Activated CD8-positive, alpha-beta memory T cell treated with anti-CD3 and anti-CD28 coated beads, Interleukin-2, amount 50 U/mL, for 1 hour (primary cell): Measurements from ENCODE around the gene CUBN.
A peak's percentile ranks its signal among the peaks of the same experiment; 100 is the strongest.

ENCODE experiments used
- DNase-seq: peaks from one replicate; pipeline ENCODE4 v3.0.0-alpha.2; 2020; ENCODE audit errors: extremely low read depth

Gene CUBN

GRCh38 chr10:16822726-16823360 is 306.8 kb downstream of the CUBN start:
- DNase-seq = no peak

GRCh38 chr10:16822027-16822426 is 307.6 kb downstream of the CUBN start:
- DNase-seq = no peak

GRCh38 chr10:16820421-16820820 is 309.2 kb downstream of the CUBN start:
- no peak for DNase-seq

- DNase-seq = no peak
These were observed 309.6 kb downstream of the CUBN start for GRCh38 chr10:16820018-16820417.

GRCh38 chr10:16819436-16819835 is 310.2 kb downstream of the CUBN start:
- DNase-seq = no peak

GRCh38 chr10:16819026-16819425 is 310.6 kb downstream of the CUBN start:
- DNase-seq = no peak

DNA sequence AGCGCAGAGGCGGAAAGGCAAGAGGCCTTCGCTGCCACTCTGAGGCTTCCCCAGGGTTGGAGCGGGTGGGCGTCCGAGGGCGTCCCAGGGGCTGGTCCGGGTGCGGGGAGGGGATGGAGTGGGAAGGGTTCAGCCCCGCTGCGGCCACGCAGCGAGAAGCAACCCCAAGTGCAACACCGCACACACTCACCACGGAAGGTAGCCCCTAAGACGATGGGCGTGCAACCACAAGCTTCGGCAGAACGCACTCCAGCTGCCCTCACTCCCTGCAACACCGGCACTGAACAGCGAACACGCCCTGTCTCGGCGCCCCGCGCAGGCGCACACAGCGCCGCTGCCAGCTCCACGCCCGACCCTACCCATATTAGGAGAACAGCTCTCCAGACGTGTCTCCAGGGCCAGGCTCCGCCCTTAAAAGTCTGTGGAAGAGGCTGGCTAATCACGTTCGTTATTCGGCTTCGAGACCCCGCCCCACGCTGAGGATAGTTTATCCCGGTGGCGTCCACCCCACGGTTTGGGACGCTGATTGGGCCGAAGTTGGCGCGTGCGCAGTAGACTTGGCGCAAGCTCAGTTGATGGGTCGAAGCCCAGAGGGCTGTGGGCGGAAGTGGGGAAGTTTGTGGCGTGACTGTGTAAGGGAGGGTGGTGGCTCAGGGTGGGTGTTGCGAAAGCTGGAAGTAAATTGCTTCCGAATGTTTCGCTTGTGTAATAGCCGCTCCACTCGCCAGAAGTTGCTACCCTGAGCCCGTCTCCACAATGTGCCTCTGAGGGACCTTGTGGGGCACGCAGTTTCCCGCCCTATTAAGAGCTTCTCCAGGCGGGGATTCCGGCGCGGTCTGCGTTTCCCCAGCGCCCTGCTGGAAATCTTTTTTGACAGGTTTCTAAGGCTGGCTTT is 312.2 kb downstream of the CUBN start, which contains the start of gene RSU1:
Gene RSU1 (minus strand): TSS at position 300 of the 895 bp plus-strand sequence. CDS start 343 bp downstream, outside the sequence.
- DNase-seq = peak; percentile 100

GRCh38 chr10:16816830-16817124 is 312.8 kb downstream of the CUBN start:
- DNase-seq = no peak

DNA sequence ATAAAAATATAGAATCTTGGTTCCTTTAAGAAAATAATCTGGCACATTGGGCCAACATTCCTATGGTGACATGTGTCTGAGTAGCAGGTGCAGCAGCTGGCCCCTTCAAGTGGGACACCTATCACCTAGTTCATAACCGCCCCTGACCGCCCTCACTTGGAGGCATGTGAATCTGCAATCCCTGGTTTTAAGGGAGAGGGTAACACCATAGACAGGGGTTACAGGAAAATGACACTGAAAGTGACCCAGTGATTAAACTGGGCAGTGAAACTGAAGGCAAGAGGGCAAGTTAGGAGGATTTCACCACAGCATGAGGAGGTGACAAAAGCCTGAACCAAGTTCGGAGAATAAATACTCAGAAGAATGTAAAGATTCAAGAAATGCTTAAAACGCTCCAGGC is 313.4 kb downstream of the CUBN start:
- DNase-seq = no peak

GRCh38 chr10:16814012-16814411 is 315.6 kb downstream of the CUBN start:
- DNase-seq = no peak

GRCh38 chr10:16812676-16813075 is 316.9 kb downstream of the CUBN start:
- no peak for DNase-seq

DNA sequence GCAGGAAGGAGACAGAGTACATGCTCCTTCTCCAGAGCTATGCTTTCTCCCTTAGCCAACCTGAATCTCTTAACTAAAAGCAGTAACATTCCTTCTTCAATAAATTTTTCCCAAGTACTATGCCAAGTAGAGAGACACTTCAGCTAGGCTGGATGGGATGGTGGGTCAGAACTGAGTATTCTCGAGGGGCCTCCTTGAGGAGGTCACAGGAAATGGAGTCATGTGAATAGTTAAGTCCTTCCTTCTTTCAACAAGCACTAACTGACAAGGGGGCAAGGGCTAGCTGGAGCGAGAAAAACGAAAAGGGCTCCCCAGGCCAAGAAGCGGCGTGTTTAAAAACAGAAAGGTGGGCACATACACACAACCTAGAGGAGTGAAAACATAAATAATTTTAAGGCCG is 317.8 kb downstream of the CUBN start:
- no peak for DNase-seq

DNA sequence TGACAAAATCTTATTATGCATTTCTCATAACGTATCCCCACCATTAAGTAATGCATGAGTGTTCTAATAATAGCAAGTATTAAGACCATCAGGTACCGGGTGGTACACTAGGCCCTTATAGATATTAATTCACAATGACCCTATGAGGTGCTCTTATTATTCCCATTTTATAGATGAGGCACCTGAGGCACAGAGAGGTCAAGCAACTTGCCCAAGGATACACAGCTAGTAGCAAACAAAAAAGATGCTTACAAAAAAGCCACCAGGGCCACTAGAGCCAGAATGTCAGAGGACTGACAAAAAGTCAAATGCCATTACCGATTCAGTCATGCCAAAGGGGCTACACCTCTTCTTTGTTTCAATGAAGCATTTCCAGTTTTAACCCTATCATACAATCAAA is 318.3 kb downstream of the CUBN start:
- no peak for DNase-seq

GRCh38 chr10:16809074-16809718 is 320.4 kb downstream of the CUBN start:
- no peak for DNase-seq

- DNase-seq = no peak
These were observed 325.5 kb downstream of the CUBN start for GRCh38 chr10:16804123-16804522.

DNA sequence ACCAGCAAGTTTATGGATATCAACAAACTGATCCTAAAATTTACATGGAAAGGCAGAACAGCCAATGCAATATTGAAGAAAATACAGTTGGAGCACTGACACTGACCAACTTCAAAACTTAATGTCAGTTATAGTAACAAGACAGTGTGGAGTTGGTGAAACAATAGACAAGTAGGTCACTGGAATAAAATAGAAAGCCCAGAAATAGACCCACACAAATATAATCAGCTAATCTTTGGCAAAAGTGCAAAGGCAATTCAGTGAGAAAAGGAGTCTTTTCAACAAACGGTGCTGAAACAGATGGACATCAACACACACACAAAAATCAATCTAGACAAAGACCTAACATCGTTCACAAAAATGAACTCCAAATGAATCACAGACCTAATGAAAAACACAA is 326.1 kb downstream of the CUBN start:
- no peak for DNase-seq

DNA sequence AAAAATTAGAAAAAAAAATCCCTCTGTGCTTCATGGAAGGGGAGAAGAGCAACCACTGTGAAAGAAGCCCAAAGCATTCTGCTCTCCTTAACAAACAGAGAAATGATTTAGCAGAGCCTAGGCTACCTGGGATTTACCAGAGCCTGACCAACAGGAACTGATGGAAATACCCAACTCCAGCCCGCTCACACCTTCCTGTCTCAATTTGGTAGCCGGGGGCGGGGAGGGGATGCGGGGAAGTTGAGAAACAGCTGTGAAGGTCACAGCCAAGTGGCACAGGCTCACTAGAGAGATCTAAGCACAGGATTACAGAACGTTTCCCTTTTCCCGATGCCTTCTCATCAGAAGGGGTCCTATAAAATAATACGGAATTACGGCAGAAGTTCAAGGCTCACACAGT is 330.0 kb downstream of the CUBN start:
- DNase-seq = no peak

DNA sequence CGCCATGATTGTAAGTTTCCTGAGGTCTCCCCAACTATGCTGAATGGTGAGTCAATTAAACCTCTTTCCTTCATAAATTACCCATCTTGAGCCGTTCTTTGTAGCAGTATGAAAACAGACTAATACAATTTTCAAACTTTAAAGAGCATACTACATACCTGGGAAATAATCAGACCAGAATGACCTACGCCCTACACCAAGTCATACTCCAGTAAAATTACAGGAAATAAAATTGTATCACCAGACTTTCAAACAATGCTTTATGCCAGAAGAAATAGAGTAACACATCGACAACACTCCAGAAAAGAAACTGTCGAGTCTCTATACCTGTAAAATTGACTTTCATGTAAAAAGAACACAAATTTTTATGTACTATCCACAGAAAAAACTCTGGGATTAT is 331.0 kb downstream of the CUBN start:
- no peak for DNase-seq

- no peak for DNase-seq
These were observed 334.1 kb downstream of the CUBN start for GRCh38 chr10:16795410-16796073.

DNA sequence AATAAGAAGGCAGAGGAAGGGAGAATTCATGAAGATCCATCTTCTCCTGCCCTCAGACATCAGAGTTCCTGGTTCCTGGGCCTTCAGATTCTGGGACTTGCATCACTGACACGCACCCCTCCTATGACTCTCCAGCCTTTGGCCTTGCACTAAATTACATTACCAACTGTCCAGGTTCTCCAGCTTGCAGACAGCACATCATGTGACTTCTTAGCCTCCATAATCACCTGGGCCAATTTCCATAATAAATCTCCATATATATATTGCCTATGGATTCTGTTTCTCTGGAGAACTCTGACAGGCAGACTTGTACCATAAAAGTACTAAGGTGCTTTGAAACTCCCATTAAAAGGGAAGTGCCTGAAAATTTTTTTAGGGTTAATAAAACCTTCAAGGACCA is 335.6 kb downstream of the CUBN start:
- DNase-seq = no peak

DNA sequence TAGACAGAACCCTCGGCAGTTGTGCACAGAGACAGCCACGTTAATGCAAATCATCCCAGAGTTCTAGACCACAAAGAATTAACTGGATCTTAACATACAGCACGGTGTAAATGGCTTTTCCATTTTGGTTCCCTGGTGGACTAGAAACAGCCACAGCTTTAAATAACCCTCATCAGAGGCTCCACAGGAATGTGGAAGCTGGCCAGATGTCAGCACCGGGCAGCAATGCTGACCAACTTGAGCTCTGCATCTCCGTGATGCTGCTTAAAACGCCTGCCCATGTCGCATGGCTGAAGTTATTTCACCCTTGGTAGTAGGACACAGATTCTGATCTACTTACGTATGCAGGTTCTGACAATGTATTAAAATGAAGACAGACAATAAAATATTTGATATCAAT is 336.9 kb downstream of the CUBN start:
- DNase-seq = no peak

GRCh38 chr10:16789765-16790164 is 339.8 kb downstream of the CUBN start:
- no peak for DNase-seq
